Natural killer cell (primary cell): ENCODE measurements around the gene DNAJB14. TPM values are rescaled to one million over a fixed set of nuclear protein-coding genes. Genes with fewer than 3 reads are reported as not detected.
A peak's percentile ranks its signal among the peaks of the same experiment; 100 is the strongest.

Experiments used
- ATAC-seq, 3 donors: fragments of 150-1000 bp in 2 of 3; fragments of 200-7000 bp in 1 of 3; cut with Tn5 transposase; 1 replicate in 1 of 3; 2 replicates in 2 of 3; pipeline ENCODE4 v1.10.0; 2021; ENCODE audit warnings: mild to moderate bottlenecking in 2 of 3, moderate library complexity in 2 of 3
- DNase-seq, 2 donors: peaks; one replicate each; pipeline versions ENCODE4 v3.0.0 to v3.0.0-alpha.2; 2013 to 2021; ENCODE audit warnings: mixed read lengths in 1 of 2
- H3K27ac ChIP-seq: one replicate; pipeline ENCODE4 v1.5.1; 2013; ENCODE audit warnings: mild to moderate bottlenecking, low read length
- H3K27me3 ChIP-seq: one replicate; pipeline ENCODE4 v1.6.1; 2013; ENCODE audit warnings: low read length; ENCODE audit not compliant: control insufficient read depth, insufficient read depth
- H3K36me3 ChIP-seq: one replicate; pipeline ENCODE4 v1.6.1; 2013; ENCODE audit warnings: low read length; ENCODE audit not compliant: control insufficient read depth, insufficient read depth
- H3K4me1 ChIP-seq: one replicate; pipeline ENCODE4 v1.6.1; 2013; ENCODE audit warnings: low read length; ENCODE audit not compliant: control insufficient read depth, insufficient read depth
- H3K4me3 ChIP-seq: one replicate; pipeline ENCODE4 v1.5.1; 2013; ENCODE audit warnings: low read length
- H3K9me3 ChIP-seq: one replicate; pipeline ENCODE4 v1.6.1; 2013; ENCODE audit warnings: low read length; ENCODE audit not compliant: control insufficient read depth, insufficient read depth
- H3K27ac Mint-ChIP-seq, 2 donors: one replicate each; pipeline ENCODE4 v1.8.0; 2022; ENCODE audit warnings: mild to moderate bottlenecking in 2 of 2, mixed read lengths in 2 of 2, moderate library complexity in 1 of 2
- H3K27me3 Mint-ChIP-seq, 2 donors: one replicate each; pipeline ENCODE4 v1.8.0; 2022; ENCODE audit warnings: low read depth in 2 of 2, mixed read lengths in 2 of 2
- H3K36me3 Mint-ChIP-seq: one replicate; pipeline ENCODE4 v1.8.0; 2022; ENCODE audit warnings: mixed read lengths
- H3K4me1 Mint-ChIP-seq, 2 donors: one replicate each; pipeline ENCODE4 v1.8.0; 2022; ENCODE audit warnings: mixed read lengths in 2 of 2
- H3K4me3 Mint-ChIP-seq: one replicate; pipeline ENCODE4 v1.8.0; 2022; ENCODE audit warnings: mild to moderate bottlenecking, moderate library complexity, mixed read lengths
- H3K9me3 Mint-ChIP-seq, 2 donors: one replicate each; pipeline ENCODE4 v1.8.0; 2022; ENCODE audit warnings: mixed read lengths in 2 of 2
- WGBS: methylation state at CpG from one replicate; pipeline ENCODE4 v1.1.7; 2013; ENCODE audit warnings: missing lambda C conversion rate; ENCODE audit not compliant: insufficient coverage; 5-methylcytosine and 5-hydroxymethylcytosine counted together
- intact Hi-C: fragments of 100-400 bp; cut with micrococcal nuclease; formaldehyde crosslinking; loops from one replicate; pipeline ENCODE4 v1.14.2; 2022
- total RNA-seq, 4 donors: library from RNA; stranded (reverse); fragments of 120-200 nt in 1 of 4; gene quantifications; one replicate each; pipeline versions ENCODE4 v1.2.3 to v1.2.4, GENCODE V29; 2013 to 2022
- TF ChIP-seq, protein P1 (sequence below): fragments of 200-600 bp; IDR thresholded peaks from one replicate; pipeline ENCODE4 v1.8.0; 2022; ENCODE audit warnings: antibody characterized with exemption

DNAJB14 gene
- total RNA-seq, 3 donors from 2014 or later (not counting 1 experiment from before 2014, with no cell fraction given), result 81.0 to 90.0 (median 86.1) TPM

DNA sequence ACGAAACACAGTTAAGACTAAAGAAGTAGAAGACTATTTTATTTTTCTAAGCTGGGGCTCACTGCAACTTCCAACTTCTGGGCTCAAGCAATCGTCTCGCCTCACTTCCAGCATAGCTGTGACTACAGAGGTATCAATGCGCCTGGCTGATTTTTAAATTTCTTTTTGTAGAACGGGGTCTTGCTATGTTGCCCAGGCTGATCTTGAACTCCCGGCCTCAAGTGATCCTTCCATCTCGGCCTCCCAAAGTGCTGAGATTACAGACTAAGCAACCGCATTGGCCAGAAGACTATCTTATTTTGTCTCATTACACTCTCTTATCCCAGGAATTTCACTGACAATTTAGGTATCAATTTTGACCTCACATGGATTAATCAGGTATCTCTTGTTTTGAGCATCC is 53.4 kb downstream of the DNAJB14 start:
- ATAC-seq (no peak), DNase-seq (no peak)
- Mint-ChIP-seq H3K27me3 (no peaks in the 10 kb centered on the region), H3K4me3 (peak overlapping the region; percentile 85), H3K36me3 (peaks cover 6% of the 10 kb centered on the region), H3K9me3 (no peaks in the 10 kb centered on the region), H3K4me1 (peaks cover 34% of the 10 kb centered on the region in 2 donors), H3K27ac (peak overlapping the region; percentile 81 to 95)
- peaks cover 20% of the 10 kb centered on the region for H3K4me1 ChIP-seq
- no peaks in the 10 kb centered on the region for H3K27me3 ChIP-seq
- no peaks in the 10 kb centered on the region for H3K9me3 ChIP-seq
- intact Hi-C loops, result loop anchor here (10.0 kb wide), 1 partner anchor 968 kb away; the partner anchor contains the start of gene EIF4E
- TF ChIP-seq, protein P1, sequence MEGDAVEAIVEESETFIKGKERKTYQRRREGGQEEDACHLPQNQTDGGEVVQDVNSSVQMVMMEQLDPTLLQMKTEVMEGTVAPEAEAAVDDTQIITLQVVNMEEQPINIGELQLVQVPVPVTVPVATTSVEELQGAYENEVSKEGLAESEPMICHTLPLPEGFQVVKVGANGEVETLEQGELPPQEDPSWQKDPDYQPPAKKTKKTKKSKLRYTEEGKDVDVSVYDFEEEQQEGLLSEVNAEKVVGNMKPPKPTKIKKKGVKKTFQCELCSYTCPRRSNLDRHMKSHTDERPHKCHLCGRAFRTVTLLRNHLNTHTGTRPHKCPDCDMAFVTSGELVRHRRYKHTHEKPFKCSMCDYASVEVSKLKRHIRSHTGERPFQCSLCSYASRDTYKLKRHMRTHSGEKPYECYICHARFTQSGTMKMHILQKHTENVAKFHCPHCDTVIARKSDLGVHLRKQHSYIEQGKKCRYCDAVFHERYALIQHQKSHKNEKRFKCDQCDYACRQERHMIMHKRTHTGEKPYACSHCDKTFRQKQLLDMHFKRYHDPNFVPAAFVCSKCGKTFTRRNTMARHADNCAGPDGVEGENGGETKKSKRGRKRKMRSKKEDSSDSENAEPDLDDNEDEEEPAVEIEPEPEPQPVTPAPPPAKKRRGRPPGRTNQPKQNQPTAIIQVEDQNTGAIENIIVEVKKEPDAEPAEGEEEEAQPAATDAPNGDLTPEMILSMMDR, result no peak
- peaks cover 7% of the 10 kb centered on the region for H3K36me3 ChIP-seq
- H3K27ac ChIP-seq, result no peak overlapping the region
- 98% methylated on average over 8 of the region's 8 CpGs for WGBS
- H3K4me3 ChIP-seq, result no peak overlapping the region

DNA sequence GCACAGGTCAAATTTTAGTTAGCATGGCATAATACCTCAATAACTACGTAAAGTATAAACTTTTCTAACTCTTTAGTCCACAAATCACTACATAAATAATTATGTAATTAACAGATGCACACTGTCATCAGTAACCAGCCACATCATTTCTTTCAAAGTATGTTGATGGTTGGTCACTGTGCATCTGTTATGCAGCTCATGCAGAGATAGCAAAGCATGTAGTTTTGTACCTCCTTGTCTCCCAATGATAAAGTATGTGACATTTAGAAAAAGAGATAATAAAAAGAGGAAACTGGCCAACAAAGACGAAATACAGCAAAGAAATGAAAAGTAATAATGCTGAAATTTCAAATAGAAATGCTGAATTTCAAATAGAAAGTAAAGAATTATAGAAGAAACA is 55.1 kb downstream of the DNAJB14 start:
- H3K4me3 Mint-ChIP-seq, result peak overlapping the region; percentile 45
- TF ChIP-seq, protein P1, result no peak
- peaks cover 34 to 39% of the 10 kb centered on the region in 2 donors for H3K4me1 Mint-ChIP-seq
- intact Hi-C loops, result loop anchor here (10.0 kb wide), 1 partner anchor 967 kb away; the partner anchor contains the start of gene EIF4E
- peak overlapping the region in 1 of 2 donors; percentile 43 for H3K27ac Mint-ChIP-seq
- no peaks in the 10 kb centered on the region for H3K9me3 ChIP-seq
- no peak overlapping the region for H3K27ac ChIP-seq
- H3K4me3 ChIP-seq, result no peak overlapping the region
- H3K9me3 Mint-ChIP-seq, result no peaks in the 10 kb centered on the region
- H3K36me3 ChIP-seq, result peaks cover 18% of the 10 kb centered on the region
- H3K27me3 ChIP-seq, result no peaks in the 10 kb centered on the region
- peaks cover 20% of the 10 kb centered on the region for H3K4me1 ChIP-seq
- DNase-seq (no peak), ATAC-seq (no peak)
- H3K27me3 Mint-ChIP-seq, result no peaks in the 10 kb centered on the region
- H3K36me3 Mint-ChIP-seq, result peaks cover 6% of the 10 kb centered on the region
- 79% methylated on average over 2 of the region's 2 CpGs for WGBS

DNA sequence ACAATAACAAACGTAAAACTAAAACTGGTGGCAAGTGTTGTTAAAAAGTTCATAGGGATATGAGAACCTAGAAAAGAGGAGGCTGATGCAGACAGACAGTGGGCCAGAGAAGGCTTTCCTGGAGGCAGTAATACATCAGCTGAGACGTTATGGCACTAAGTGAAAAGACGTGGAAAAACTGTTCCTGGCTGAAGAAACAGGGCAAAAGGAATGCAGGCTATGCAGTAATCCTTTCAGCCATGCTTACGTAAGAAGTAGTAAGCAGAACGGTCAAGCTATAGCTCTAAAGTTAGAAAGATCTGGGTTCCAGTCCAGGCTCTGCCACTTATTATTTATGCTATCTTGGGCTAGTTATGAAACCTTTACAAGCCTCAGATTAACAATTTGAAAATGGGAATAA is 58.6 kb downstream of the DNAJB14 start:
- no peak overlapping the region for H3K27ac Mint-ChIP-seq
- no peaks in the 10 kb centered on the region for H3K27me3 Mint-ChIP-seq
- peaks cover 6% of the 10 kb centered on the region for H3K36me3 Mint-ChIP-seq
- no peaks in the 10 kb centered on the region for H3K9me3 Mint-ChIP-seq
- TF ChIP-seq, protein P1, result no peak
- ATAC-seq (no peak), DNase-seq (no peak)
- peaks cover 2% of the 10 kb centered on the region for H3K4me1 ChIP-seq
- no peak overlapping the region for H3K4me3 Mint-ChIP-seq
- H3K4me3 ChIP-seq, result no peak overlapping the region
- WGBS, result 96% methylated on average over 4 of the region's 5 CpGs
- no peak overlapping the region for H3K27ac ChIP-seq
- peaks cover 40% of the 10 kb centered on the region for H3K36me3 ChIP-seq
- intact Hi-C loops, result no loop called here
- H3K4me1 Mint-ChIP-seq, result peaks cover 9 to 19% of the 10 kb centered on the region in 2 donors
- H3K9me3 ChIP-seq, result no peaks in the 10 kb centered on the region
- no peaks in the 10 kb centered on the region for H3K27me3 ChIP-seq

DNA sequence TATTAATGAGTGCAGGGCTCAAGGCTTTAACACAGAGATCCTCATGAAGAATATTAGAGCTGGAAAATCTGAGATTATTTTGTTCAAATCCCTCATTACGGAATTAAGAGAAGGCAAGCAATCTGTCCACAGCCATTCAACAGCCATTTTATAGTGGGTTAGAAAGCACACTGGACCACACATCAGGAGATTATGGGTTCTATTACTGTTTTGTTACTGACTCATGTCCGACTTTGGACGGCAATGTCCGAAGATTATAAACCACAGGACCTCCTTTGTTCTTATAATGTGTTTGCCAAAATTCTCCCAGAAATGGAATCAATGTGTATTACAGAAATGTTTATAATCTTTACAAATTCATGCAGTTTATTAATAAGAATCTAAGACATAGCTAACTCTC is 60.3 kb downstream of the DNAJB14 start:
- Histone ChIP-seq H3K36me3 (peaks cover 50% of the 10 kb centered on the region), H3K27me3 (no peaks in the 10 kb centered on the region), H3K9me3 (no peaks in the 10 kb centered on the region), H3K27ac (no peak overlapping the region), H3K4me3 (no peak overlapping the region), H3K4me1 (no peaks in the 10 kb centered on the region)
- Mint-ChIP-seq H3K27me3 (no peaks in the 10 kb centered on the region), H3K36me3 (peaks cover 3% of the 10 kb centered on the region), H3K9me3 (no peaks in the 10 kb centered on the region), H3K4me3 (no peak overlapping the region), H3K27ac (peak overlapping the region in 1 of 2 donors; percentile 21), H3K4me1 (peaks cover 4 to 15% of the 10 kb centered on the region in 2 donors)
- DNase-seq, result no peak
- TF ChIP-seq, protein P1, result no peak
- ATAC-seq, result no peak
- 100% methylated on average over 1 of the region's 4 CpGs for WGBS
- intact Hi-C loops, result no loop called here
